H1 (cell line): ENCODE results near the gene KDR. TPM values are rescaled to one million over a fixed set of nuclear protein-coding genes. Genes with fewer than 3 reads are reported as not detected.

Experiments used
- RFX5 ChIP-seq: IDR thresholded peaks from 2 replicates; pipeline ENCODE4 v1.6.1; 2011; ENCODE audit warnings: low read depth, low read length, improper control_type of control experiment, borderline replicate concordance
- SAP30 ChIP-seq: fragments of 300-600 bp; sonication (generic); IDR thresholded peaks from 2 replicates; pipeline ENCODE4 v1.7.1; 2012; ENCODE audit warnings: low read length, moderate library complexity, mild to moderate bottlenecking, inconsistent platforms; ENCODE audit not compliant: insufficient read depth, insufficient replicate concordance
- SIRT6 ChIP-seq: IDR thresholded peaks from one replicate; pipeline ENCODE4 v1.7.1; 2012; ENCODE audit warnings: low read length, inconsistent platforms
- SP2 ChIP-seq: IDR thresholded peaks from 2 replicates; pipeline ENCODE4 v1.6.1; 2012; ENCODE audit warnings: mild to moderate bottlenecking, low read length, inconsistent platforms
- polyA plus RNA-seq, 7 experiments: library from polyadenylated mRNA; depleted of rRNA in 3 of 7; stranded (reverse) in 5 of 7; unstranded in 2 of 7; fragments of >200 nt in 5 of 7; fragments of 200-250 nt in 2 of 7; gene quantifications; 1 replicate in 5 of 7; 2 replicates in 1 of 7; 4 replicates in 1 of 7; pipeline versions ENCODE4 v1.2.1 to v1.2.3, GENCODE V29; 2011 to 2013; ENCODE audit warnings: missing spikeins in 2 of 7, mixed read lengths in 2 of 7
- total RNA-seq: library from RNA; stranded (reverse); fragmentation: NEBNext Ultra II Directional; extraction: Animal tissue kit (Norgen Biotek cat#: 25700); gene quantifications from 2 replicates; pipeline ENCODE4 v1.2.1, GENCODE V29; 2021

Gene KDR
- total and polyA plus RNA-seq, 2 of the 8 experiments (the other 6 are each of a cell fraction or from before 2014, with no cell fraction given) = 69.3 to 106 TPM

GRCh38 chr4:55083735-55084134 is 41.7 kb downstream of the KDR start (continued):
- TF ChIP-seq SAP30 (no peak), SIRT6 (no peak), SP2 (no peak), RFX5 (no peak)
